HG02840 (cell line): ENCODE results near the gene SPATA20.

ENCODE experiments used
- ATAC-seq: cut with Tn5 transposase; IDR thresholded peaks from one replicate; pipeline ENCODE4 v1.9.1; 2021; ENCODE audit warnings: mild to moderate bottlenecking, moderate library complexity, moderate number of reproducible peaks; ENCODE audit not compliant: unreplicated experiment, low FRiP score

SPATA20 gene

DNA sequence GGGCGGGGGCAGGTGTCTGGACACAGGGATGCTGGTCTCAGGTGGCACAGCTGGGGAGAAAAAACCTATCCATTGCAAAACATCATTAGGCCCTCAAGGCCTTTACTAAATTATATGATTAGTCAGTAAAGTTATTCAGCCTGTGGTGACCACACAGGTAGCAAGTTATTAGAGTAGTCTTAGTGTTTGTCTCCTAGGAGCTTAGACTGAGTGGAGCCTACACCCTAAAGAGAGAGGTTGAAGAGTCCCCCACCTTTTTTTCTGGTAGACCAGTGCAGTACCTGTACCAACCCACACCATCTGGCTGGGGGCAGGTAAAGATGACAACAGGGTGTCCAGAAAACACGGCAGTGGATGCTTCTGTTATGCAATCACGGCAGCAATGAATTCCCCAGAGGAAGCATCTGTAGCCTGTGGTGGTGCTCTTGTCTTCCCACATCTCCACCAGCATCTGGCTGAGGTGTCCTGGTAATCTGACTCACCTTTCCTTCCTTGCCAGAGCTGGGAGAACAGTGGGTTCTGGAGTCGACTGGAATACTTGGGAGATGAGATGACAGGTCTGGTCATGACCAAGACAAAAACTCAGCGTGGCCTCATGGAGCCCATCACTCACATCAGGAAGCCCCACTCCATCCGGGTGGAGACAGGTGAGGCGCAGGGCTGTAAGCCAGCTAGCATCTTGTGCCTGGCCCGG, 27.7 kb upstream of the SPATA20 start:
- ATAC-seq = no peak

DNA sequence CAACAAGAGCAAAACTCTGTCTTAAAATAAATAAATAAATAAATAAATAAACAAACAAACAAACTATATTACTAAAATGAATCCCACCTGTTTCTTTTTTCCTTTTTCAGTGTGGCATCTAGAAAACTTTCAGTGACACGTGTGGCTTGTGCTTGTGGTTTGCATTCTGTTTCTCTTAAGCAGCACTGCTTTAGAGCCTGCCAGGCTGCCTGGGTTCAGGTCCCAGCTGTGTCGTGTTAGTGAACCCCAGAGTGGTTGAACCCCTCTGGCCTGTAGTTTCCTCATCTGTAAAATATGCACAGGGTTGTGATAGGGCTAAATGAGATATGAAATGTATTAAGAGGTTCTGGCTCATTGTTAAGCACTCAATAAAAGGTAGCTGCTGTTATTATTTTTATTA, 26.5 kb upstream of the SPATA20 start:
- ATAC-seq = no peak

DNA sequence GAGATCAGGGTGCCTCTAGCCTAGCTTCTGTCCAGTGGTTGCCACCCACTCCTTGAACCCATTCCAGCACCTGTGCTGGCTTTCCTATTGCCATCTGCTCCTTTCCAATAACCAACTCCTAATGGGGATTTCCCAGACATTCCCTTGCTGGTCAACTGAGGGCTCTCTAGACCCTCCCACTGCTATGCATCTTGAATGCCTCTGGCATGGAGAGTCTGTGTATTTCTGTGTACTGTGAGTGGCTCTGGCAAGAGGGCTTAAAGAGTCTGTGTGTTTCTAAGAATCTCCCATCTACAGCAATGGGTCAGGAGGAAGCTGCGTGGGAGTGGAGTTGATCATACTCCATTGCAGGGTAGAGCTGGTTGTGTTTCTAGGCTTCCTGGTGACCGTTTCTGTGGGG, 25.5 kb upstream of the SPATA20 start:
- no peak for ATAC-seq

DNA sequence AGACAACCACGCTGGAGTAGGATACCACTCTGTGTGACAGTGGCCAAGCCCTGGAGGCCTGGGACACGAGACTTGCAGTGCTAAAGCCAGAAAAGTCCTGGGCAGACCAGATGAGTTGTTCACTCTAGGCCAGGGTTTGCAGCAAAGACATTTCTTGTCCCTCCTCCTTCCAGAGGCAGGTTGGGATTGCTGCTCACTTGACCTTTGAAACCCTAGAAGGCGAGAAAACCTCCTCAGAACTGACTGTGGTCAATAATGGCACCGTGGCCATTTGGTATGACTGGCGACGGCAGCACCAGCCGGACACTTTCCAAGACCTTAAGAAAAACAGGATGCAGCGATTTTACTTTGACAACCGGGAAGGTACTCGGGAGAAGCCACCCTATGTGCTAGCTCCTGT, 24.2 kb upstream of the SPATA20 start:
- ATAC-seq = no peak

DNA sequence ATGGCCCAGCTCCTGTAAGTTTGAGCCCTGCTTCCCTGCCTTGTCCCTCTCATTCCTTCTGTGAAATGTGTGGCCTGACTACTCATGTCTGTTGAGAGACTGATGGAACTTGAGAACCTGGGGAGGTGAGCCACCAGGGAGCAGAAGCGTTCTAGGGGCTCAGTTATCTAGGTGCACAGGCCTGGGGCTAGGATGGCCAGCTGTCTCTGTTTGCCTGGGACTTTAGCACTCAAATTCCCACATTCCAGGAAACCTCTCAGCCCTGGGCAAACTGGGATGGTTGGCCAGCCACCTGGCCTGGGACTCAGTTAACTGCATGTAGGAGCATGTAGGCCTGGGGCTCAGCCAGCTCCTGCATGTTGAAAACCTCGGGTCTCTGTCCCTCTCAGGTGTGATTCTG, 23.8 kb upstream of the SPATA20 start:
- ATAC-seq = no peak

DNA sequence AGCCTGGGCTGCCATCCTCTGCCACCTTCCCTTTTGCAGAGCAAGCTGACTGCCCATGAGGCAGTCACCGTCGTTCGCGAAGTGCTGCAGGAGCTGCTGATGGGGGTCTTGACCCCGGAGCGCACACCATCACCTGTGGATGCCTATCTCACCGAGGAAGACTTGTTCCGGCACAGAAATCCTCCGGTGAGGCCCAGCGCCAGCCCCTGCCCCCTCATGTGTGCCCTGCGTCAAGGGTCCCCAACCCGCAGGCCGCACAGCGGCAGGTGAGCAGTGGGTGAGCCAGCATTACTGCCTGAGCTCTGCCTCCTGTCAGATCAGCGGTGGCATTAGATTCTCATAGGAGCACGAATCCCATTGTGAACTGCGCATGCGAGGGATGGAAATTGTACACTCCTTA, 22.1 kb upstream of the SPATA20 start:
- no peak for ATAC-seq

DNA sequence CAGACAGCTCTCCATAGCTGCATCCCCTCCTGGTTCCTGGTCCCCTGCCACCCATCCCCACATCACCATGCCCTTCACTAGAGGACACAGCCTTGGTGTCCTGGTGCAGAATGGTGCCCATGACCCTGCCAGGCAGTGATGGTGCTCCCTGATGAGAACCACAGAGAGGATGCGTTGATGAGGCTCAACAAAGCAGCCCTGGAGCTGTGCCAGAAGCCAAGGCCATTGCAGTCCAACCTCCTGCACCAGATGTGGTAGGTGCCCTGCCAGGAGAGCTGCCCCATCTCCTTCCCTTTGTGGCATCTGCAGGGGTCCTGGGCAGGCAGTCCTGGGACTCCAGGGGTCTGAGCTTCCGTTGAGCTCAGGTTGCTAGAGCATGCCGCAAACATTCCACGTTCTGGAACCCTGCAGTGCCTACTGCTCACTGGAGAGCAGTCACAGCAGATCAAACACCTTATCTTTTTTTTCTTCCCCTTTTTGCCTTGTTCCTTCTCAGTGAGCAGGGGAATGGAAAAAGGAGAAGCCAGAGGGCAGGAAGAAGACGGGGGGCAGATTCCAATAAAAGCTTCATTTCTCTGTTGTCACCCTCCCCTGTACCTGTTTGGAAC, 19.7 kb upstream of the SPATA20 start:
- ATAC-seq = no peak

DNA sequence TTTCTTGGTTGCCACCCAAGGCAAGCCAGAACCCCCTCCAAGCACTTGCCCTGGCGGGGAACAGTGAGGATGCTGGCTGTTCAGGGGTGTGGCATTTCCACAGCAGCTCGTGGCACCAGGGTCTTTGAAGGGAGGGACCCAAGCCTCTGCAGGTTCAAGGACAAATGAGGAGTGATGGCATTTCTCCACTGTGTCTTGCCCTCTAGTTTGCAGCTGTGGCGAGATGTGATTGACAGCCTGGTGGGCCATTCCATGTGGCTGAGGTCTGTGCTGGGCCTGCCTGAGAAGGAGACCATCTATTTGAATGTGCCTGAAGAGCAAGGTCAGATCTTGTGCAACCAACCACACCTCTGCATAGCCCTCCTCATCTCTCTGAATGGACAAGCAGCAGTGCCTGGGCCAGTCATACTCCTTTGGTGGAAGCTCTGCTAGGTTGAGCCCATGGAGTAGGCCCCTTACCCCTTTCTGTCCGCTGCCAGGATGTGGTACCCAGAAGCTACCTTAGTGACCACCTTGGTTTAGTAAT, 19.0 kb upstream of the SPATA20 start:
- no peak for ATAC-seq

DNA sequence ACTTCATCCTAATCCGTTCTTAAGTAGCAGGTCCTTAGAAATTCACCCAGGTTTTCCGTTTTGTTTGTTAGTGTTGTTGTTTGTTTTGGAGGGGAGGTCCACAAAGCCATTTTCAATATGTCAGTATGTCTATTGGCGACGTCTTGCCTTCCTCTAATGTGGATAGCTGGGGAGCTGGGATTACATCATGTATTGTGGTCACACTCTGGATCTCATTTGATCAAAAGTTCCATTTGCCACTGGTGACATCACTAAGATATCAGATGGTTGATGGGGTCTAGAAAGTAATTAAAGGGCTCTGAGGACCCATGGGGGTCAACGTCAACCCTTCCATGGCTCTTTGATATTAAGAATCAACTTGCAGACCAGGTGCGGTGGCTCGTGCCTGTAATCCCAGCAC, 17.1 kb upstream of the SPATA20 start:
- ATAC-seq = no peak

DNA sequence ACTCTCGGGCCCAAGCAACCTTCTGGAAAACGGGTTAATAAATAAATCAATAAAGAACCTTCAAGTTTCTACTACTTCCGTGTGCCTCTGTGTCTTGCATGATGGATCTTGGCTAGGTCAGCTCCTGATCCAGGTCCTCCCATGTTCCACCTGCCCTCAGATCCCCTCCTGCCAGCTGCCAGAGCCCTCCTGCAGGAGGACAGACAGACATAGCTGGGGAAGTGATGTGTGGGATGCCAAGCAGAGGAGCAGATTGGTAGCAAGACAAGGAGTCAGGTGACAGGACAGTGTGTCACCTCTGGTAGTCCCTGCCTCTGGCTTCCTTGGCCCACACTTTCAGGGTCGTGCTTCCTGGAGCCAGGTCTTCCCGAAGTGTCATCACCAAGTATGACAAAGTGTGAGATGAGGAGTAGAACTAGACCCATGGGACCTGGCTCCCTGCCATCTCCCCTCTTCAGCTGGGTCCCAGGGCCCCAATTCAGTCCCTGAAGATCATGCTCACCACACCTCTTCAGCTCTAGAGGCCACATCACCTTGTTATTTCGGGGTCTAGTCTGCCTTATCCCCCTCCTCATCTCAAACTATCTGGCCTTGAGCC, 15.4 kb upstream of the SPATA20 start:
- ATAC-seq = no peak

DNA sequence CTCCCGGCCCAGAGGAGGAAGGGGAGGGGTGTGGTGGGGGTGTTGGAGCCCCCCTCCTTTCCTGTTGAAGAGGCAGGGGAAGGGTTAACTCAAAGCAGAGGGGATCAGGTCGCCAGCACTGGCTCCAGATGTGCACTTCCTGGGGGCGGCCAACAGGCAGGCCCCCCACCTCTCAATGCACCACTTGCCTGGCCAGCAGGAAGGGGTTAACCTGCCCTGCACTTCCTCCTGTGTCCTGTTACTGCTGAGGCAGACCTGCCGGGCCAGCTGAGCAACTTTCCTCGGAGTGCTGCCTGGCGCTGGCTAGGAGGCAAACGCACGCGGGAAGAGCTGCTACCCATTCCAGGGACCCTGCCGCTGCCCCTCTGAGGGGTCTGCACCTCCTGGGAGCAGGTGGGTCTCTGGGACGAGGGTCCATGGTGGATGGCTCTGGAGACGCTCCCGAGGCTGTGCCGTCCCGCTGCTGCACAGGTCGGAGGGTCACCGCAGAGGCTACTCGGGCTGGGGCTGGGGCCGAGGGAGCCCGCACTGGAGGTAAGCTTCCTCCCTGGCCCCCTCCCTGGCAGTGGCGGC, 14.4 kb upstream of the SPATA20 start, which contains the start of gene EPN3:
Gene EPN3 (plus strand): TSS at position 284 of the 573 bp plus-strand sequence. CDS start 3,822 bp downstream, outside the sequence.
- ATAC-seq = no peak

DNA sequence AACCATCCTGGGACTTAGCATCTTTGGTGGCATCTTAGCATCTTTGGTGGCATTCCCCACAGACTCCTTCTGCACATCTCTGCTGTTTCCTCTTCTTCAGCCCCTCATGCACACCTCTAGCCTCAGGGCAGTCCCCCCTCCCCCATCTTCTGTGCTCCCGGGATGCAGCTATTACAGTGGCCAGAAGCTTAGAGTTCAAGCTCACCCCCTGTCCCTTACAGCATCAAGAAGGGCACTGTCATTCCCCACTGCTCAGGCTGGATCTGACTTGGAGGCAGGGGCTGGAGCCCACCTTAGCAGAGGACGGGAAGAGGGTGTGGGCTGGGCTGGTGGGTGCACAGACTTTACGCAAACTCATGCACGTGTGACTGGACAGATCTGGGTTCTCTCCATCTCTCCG, 13.8 kb upstream of the SPATA20 start:
- no peak for ATAC-seq

DNA sequence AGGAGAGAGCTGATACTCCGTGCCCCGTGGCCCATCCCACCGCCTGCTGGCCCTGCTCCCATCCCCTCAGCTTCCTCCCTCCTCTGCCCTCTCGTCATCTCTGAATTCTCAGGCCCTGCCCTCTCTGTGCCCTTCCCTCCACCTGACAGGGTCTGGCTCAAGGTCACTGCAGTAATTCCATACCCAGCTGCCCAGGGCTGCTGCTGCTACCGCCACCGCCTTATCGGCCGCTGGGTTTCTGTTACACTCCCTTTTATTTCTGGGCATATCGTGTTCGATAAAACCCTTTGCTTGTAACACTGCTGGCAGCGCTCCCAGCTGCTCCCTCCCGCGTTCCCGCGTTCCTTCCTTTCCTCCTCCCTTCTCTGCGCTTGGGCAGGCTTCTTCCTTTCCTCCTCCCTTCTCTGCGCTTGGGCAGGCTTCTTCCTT, 13.2 kb upstream of the SPATA20 start:
- no peak for ATAC-seq

DNA sequence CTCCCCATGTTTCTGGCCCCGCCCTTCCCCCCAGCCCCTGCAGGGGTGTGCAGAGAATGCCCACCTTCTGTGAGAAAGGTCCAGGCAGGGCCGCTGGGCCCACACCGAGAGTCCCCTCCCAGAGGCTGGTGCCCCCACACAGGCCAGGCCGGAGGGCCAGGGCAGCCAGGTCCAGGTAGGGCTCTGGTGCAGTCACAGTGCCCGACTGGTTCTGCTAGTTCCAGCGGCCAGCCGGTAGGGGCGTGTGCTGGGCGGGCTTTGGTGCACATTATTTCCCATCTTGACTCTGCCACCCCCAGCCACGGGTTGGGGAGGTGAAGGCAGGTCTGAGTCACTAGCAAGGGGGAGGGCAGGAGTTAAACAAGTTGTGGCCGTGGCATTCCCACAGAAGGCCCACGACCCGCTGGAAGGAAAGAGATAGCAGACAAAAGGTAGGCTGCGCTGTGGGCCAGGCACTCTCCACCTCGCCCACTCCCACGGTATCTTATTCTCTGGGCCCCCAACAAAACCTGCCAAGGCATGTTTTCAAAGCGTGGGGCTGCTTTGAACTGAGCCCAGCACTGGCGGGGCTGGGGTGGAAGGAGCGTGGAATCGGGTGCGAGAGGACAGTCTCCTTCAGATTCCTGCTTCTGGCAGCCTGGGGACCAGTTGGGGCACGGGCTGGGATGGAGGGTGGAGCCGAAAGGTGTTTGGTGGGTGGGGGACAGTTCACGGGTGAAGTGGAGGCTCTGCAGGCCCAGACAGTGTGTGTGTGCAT, 12.6 kb upstream of the SPATA20 start:
- ATAC-seq = no peak

DNA sequence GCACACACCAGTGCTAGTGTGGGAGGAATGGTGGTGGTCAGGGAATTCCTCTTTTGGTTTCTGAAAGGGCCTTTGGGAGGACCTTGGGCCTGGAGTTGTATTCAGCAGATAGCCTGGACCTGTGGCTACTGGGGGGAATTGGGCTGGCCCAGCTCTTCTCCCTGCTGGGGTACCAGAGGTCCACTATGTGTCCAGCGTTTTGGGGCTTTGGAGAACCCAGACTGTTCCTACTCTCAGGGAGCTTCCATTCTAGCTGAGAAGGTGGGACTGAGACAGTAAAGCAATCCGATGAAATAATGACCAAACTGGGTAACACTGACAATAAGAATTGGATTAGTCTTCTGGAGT, 12.0 kb upstream of the SPATA20 start:
- no peak for ATAC-seq

DNA sequence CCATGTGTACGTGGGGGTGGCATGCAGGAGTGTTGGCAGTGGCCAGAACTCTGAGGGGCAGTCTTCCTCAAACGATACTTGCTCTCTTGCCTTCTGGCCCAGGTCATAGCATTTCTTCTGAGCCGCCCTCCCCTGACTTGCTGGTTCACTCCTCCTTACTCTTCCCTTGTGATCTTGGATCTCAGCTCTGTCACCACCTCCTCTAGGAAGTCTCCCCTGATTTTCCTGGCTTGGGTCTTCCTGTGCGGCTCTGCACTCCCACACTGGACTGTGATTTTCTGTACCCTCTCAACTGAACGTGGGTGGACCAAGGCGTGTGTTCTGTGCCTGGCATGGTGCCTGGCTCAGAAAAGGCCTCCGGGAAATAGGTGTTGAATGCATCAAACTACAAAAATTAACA, 11.6 kb upstream of the SPATA20 start:
- no peak for ATAC-seq

DNA sequence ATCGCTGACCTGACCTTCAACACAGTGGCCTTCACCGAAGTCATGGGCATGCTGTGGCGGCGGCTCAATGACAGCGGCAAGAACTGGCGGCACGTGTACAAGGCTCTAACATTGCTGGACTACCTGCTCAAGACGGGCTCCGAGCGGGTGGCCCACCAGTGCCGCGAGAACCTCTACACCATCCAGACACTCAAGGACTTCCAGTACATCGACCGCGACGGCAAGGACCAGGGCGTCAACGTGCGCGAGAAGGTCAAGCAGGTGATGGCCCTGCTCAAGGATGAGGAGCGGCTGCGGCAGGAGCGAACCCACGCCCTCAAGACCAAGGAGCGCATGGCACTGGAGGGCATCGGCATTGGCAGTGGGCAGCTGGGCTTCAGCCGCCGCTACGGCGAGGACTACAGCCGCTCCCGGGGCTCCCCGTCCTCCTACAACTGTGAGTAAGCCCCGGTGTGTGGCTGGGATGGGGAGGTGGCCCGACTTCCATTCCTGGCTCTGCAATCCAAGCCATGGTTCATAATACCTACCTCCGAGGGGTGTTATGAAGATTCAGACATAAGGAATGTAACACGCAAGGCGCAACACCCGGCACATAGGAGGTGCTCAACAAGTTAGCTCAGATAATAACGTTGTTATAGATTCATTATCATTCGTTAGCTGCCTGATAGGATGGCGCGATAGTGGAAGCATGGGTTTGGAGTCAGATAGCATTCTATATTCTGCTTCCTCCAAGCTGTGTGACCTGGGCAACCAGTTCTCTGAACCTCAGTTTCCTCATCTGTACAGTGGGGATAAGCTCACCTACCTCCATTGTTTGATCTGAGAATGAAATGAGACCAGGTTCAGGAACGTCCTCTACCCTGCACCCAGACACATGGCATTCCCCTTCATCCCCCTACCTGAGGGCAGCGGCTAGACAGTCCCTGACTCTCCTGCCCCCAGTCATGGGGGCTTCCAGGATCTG, 10.0 kb upstream of the SPATA20 start:
- ATAC-seq = no peak

DNA sequence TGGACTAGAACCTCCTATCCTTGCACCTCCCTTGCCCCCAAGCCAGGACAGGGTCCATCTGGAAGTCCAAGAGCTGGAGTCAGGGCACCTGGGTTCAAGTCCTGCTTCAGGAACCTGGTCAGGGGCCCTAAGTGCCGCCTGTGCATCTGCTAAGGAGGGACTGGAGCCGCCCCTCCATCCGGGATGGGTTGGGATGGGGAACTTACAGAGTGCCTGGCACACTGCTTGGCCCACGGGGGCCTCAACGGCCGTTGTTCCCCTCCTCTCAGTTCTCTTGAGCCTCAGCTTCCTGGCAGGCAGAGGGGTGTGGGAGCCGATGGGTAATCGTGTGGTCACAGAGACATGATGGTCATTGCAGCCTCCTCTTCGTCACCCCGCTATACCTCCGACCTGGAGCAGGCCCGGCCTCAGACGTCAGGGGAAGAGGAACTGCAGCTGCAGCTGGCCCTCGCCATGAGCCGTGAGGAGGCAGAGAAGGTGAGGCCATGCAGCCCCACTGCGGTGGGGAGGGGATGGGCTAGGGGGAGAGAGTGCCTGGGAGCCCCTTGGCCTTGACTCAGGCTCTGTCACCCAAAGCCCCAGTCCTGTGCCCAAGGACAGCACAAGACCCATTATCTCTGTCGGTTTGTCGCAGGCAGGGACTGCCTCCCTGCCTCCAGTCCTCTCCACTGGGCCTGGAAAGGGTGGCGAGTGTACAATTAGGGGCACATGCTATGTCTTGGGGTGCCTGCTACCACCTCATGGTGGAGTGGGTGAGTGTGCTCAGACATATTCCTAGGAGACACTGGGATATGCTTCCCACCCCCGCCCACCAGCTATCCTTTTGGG, 9.0 kb upstream of the SPATA20 start:
- ATAC-seq = no peak
